NCI-H2107 treated with DMSO at 0.1 percent for 48 hours (cell line): Measurements from ENCODE around the gene PNMA1.

Source experiments
- DNase-seq: peaks from one replicate; lab custom pipeline; 2025; ENCODE audit not compliant: unreplicated experiment; lab: John Stamatoyannopoulos, UW

The PNMA1 gene

GRCh38 chr14:73678698-73679097 lies 35.5 kb downstream of the PNMA1 start:
- no peak for DNase-seq

GRCh38 chr14:73674986-73675385 lies 39.2 kb downstream of the PNMA1 start:
- no peak for DNase-seq

GRCh38 chr14:73667854-73668253 lies 46.3 kb downstream of the PNMA1 start:
- DNase-seq = no peak

- DNase-seq = no peak
Observed at GRCh38 chr14:73666583-73666982, 47.6 kb downstream of the PNMA1 start.

- DNase-seq = no peak
Observed at GRCh38 chr14:73665130-73665529, 49.1 kb downstream of the PNMA1 start.

- DNase-seq = no peak
Observed at GRCh38 chr14:73663548-73664212, 50.5 kb downstream of the PNMA1 start.

- no peak for DNase-seq
Observed at GRCh38 chr14:73662487-73662943, 51.7 kb downstream of the PNMA1 start.

GRCh38 chr14:73661872-73662271 lies 52.3 kb downstream of the PNMA1 start:
- no peak for DNase-seq
